Measurements from ENCODE around the gene PTPRJ. TPM values are rescaled to one million over a fixed set of nuclear protein-coding genes. Genes with fewer than 3 reads are reported as not detected.

The PTPRJ gene
- total and polyA plus RNA-seq, 2 experiments from 2014 or later: 9.3 to 16.4 TPM

DNA sequence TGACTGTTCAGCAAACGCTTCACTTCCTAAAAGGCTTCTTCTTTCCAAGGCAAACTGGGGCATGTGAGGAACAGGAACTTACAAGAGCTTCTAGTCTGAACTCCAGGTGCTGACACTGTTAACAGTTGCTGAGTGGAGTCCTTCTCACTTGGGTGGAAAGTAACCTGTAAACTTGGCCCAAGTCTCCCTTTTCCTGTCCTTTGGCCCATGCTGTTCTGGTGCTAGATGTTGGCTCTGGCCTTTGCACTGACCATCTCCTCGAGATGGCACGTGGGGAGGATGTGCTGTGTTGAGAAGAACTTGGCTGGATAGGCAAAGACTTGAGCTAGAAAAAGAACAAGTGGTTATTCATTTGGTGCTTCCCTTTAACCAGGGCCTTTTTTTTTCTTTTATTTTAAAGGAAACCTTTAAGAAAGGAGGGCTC lies 53.6 kb downstream of the PTPRJ start:
- DNase-seq (ENCODE audit: low spot score): no peak
- Histone ChIP-seq H3K9me3 (ENCODE audit: low read depth) (no peaks in the 10 kb centered on the region), H3K4me3 (no peak overlapping the region), H3K27ac (no peak overlapping the region), H3K4me1 (ENCODE audit: insufficient read depth) (peaks cover 15% of the 10 kb centered on the region), H3K36me3 (replicated peaks; ENCODE audit: insufficient read depth, low read depth) (no peaks in the 10 kb centered on the region), H3K4me2 (no peak overlapping the region), H3K27me3 (no peaks in the 10 kb centered on the region), H4K20me1 (ENCODE audit: insufficient read depth, poor library complexity, severe bottlenecking) (no peaks in the 10 kb centered on the region), H3K9me2 (replicated peaks; ENCODE audit: insufficient read depth) (no peaks in the 10 kb centered on the region), H3K79me2 (peaks cover 47% of the 10 kb centered on the region), H2AFZ (no peak overlapping the region)
- WGBS (ENCODE audit: low lambda C conversion rate, missing lambda C conversion rate): 87% methylated on average over 3 of the region's 3 CpGs
- TF ChIP-seq EZH2 (IDR thresholded peaks at IDR 0.05; ENCODE audit: borderline replicate concordance) (no peak), EZH2phosphoT487 (IDR thresholded peaks at IDR 0.05; ENCODE audit: low read depth, severe bottlenecking, unreplicated experiment) (no peak)
- TF ChIP-seq, protein P1, sequence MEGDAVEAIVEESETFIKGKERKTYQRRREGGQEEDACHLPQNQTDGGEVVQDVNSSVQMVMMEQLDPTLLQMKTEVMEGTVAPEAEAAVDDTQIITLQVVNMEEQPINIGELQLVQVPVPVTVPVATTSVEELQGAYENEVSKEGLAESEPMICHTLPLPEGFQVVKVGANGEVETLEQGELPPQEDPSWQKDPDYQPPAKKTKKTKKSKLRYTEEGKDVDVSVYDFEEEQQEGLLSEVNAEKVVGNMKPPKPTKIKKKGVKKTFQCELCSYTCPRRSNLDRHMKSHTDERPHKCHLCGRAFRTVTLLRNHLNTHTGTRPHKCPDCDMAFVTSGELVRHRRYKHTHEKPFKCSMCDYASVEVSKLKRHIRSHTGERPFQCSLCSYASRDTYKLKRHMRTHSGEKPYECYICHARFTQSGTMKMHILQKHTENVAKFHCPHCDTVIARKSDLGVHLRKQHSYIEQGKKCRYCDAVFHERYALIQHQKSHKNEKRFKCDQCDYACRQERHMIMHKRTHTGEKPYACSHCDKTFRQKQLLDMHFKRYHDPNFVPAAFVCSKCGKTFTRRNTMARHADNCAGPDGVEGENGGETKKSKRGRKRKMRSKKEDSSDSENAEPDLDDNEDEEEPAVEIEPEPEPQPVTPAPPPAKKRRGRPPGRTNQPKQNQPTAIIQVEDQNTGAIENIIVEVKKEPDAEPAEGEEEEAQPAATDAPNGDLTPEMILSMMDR (IDR thresholded peaks at IDR 0.05; ENCODE audit: poor library complexity): no peak

GRCh38 chr11:48034926-48035871 lies 54.8 kb downstream of the PTPRJ start:
- TF ChIP-seq EZH2 (IDR thresholded peaks at IDR 0.05; ENCODE audit: borderline replicate concordance) (no peak), EZH2phosphoT487 (IDR thresholded peaks at IDR 0.05; ENCODE audit: low read depth, severe bottlenecking, unreplicated experiment) (no peak)
- TF ChIP-seq, protein P1 (IDR thresholded peaks at IDR 0.05; ENCODE audit: poor library complexity): no peak
- H2AFZ ChIP-seq: no peak overlapping the region
- H3K27ac ChIP-seq: no peak overlapping the region

GRCh38 chr11:48036011-48036410 lies 55.7 kb downstream of the PTPRJ start:
- Histone ChIP-seq H3K79me2 (peaks cover 40% of the 10 kb centered on the region), H3K9me2 (replicated peaks; ENCODE audit: insufficient read depth) (no peaks in the 10 kb centered on the region), H3K36me3 (replicated peaks; ENCODE audit: insufficient read depth, low read depth) (no peaks in the 10 kb centered on the region), H3K9me3 (ENCODE audit: low read depth) (no peaks in the 10 kb centered on the region), H3K27me3 (no peaks in the 10 kb centered on the region), H3K4me3 (no peak overlapping the region), H3K4me1 (ENCODE audit: insufficient read depth) (no peaks in the 10 kb centered on the region), H3K27ac (no peak overlapping the region), H2AFZ (no peak overlapping the region), H4K20me1 (ENCODE audit: insufficient read depth, poor library complexity, severe bottlenecking) (no peaks in the 10 kb centered on the region), H3K4me2 (no peak overlapping the region)
- DNase-seq (ENCODE audit: low spot score): no peak
- 45% methylated on average over 1 of the region's 1 CpG for WGBS (ENCODE audit: low lambda C conversion rate, missing lambda C conversion rate)
- TF ChIP-seq, protein P1 (IDR thresholded peaks at IDR 0.05; ENCODE audit: poor library complexity): no peak
- TF ChIP-seq EZH2 (IDR thresholded peaks at IDR 0.05; ENCODE audit: borderline replicate concordance) (no peak), EZH2phosphoT487 (IDR thresholded peaks at IDR 0.05; ENCODE audit: low read depth, severe bottlenecking, unreplicated experiment) (no peak)

More at GRCh38 chr11:48034926-48035871, 54.8 kb downstream of the PTPRJ start:
- Histone ChIP-seq H3K9me2 (replicated peaks; ENCODE audit: insufficient read depth) (no peaks in the 10 kb centered on the region), H3K4me3 (no peak overlapping the region), H3K4me1 (ENCODE audit: insufficient read depth) (peaks cover 3% of the 10 kb centered on the region), H4K20me1 (ENCODE audit: insufficient read depth, poor library complexity, severe bottlenecking) (no peaks in the 10 kb centered on the region), H3K4me2 (no peak overlapping the region), H3K9me3 (ENCODE audit: low read depth) (no peaks in the 10 kb centered on the region), H3K79me2 (peaks cover 46% of the 10 kb centered on the region), H3K27me3 (no peaks in the 10 kb centered on the region), H3K36me3 (replicated peaks; ENCODE audit: insufficient read depth, low read depth) (no peaks in the 10 kb centered on the region)
- WGBS (ENCODE audit: low lambda C conversion rate, missing lambda C conversion rate): 82% methylated on average over 14 of the region's 14 CpGs
- DNase-seq (ENCODE audit: low spot score): no peak

Data from hepatocyte (in vitro differentiated cells).